ENCODE data around the gene DISP3.

DNA sequence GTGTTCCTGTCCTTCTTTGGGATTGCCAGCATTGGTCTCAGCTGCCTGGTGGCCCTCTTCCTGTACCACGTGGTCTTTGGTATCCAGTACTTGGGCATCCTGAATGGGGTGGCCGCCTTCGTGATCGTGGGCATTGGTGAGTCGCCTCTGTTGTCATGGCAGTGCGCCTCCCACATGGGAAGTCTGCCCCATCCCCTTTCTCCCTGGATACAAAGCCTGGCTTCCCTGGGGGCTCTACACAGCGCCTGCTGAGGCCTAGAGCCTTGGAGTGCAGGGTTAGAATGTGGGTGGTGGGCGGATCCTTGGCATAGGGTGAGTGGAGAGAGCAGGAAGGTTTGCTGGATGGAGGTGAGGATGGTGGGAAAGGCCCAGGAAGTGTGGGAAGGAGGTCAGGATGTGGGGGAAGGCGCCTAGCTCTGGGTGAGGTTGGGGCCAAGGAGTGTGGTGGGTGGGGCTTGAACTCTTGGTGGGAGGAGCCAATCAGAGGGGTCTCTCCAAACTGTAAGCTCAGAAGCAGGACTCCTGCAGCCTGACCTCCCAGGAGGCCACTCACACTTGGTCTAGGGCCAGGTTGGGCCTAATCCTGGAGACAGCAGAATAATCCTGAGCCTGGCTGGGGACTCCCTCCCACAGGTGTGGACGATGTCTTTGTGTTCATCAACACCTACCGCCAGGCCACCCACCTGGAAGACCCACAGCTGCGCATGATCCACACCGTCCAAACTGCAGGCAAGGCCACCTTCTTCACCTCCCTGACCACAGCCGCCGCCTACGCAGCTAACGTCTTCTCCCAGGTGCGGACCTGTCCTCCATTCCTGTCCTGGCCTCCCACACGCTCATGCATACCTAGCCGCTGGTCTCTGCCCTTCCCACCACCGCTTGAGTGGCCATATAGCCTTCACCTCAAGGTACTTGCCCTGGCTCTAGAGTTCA, 36.7 kb downstream of the DISP3 start:
- TF ChIP-seq, protein P1, sequence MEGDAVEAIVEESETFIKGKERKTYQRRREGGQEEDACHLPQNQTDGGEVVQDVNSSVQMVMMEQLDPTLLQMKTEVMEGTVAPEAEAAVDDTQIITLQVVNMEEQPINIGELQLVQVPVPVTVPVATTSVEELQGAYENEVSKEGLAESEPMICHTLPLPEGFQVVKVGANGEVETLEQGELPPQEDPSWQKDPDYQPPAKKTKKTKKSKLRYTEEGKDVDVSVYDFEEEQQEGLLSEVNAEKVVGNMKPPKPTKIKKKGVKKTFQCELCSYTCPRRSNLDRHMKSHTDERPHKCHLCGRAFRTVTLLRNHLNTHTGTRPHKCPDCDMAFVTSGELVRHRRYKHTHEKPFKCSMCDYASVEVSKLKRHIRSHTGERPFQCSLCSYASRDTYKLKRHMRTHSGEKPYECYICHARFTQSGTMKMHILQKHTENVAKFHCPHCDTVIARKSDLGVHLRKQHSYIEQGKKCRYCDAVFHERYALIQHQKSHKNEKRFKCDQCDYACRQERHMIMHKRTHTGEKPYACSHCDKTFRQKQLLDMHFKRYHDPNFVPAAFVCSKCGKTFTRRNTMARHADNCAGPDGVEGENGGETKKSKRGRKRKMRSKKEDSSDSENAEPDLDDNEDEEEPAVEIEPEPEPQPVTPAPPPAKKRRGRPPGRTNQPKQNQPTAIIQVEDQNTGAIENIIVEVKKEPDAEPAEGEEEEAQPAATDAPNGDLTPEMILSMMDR (conservative IDR thresholded peaks at IDR 0.05; ENCODE audit: low read length): no peak
- TF ChIP-seq EZH2phosphoT487 (IDR thresholded peaks at IDR 0.05; ENCODE audit: borderline replicate concordance, low read depth, low read length): no peak
